ENCODE results near the gene CTPS1. TPM values are rescaled to one million over a fixed set of nuclear protein-coding genes. Genes with fewer than 3 reads are reported as not detected.

Gene CTPS1
- total RNA-seq, 1 experiment from 2014 or later = 91.9 TPM

GRCh38 chr1:41013024-41013423, 33.5 kb downstream of the CTPS1 start:
- Histone ChIP-seq H3K4me1 (replicated peaks; ENCODE audit: insufficient read depth) (no peaks in the 10 kb centered on the region), H3K4me3 (no peak overlapping the region), H3K27ac (no peak overlapping the region), H3K9me2 (ENCODE audit: insufficient read depth) (no peaks in the 10 kb centered on the region), H2AFZ (no peak overlapping the region), H3K27me3 (ENCODE audit: insufficient read depth, low read depth) (no peaks in the 10 kb centered on the region), H3K9me3 (ENCODE audit: insufficient read depth, low read depth) (no peaks in the 10 kb centered on the region), H3K4me2 (no peak overlapping the region), H3F3A (ENCODE audit: insufficient read depth, low read depth) (peaks cover 8% of the 10 kb centered on the region; the same call in 1 of the 2 replicates), H3K36me3 (ENCODE audit: low read depth) (peaks cover 30% of the 10 kb centered on the region; the same call in 1 of the 2 replicates), H3K79me2 (ENCODE audit: low read depth) (no peaks in the 10 kb centered on the region), H4K20me1 (ENCODE audit: insufficient read depth) (peaks cover 8% of the 10 kb centered on the region)
- ChIA-PET CTCF (no interaction called here), POLR2A (ENCODE audit: unreplicated experiment) (no interaction called here)
- no peak for TF ChIP-seq CTCF (conservative IDR thresholded peaks at IDR 0.05)
- no peak for TF ChIP-seq EZH2 (IDR thresholded peaks at IDR 0.05; ENCODE audit: low read depth)
- no TSS peak for BruUV-seq (replicated peaks)
- no peak for DNase-seq
- intact Hi-C loops (cut with micrococcal nuclease; ENCODE audit: unreplicated experiment) = no loop called here

- peaks cover 22% of the 10 kb centered on the region; the same call in 1 of the 2 replicates for H3K36me3 ChIP-seq (ENCODE audit: low read depth)
- H2AFZ ChIP-seq = no peak overlapping the region
- H3K4me2 ChIP-seq = no peak overlapping the region
- no peaks in the 10 kb centered on the region for H3K9me3 ChIP-seq (ENCODE audit: insufficient read depth, low read depth)
- H3K27me3 ChIP-seq (ENCODE audit: insufficient read depth, low read depth) = no peaks in the 10 kb centered on the region
- DNase-seq = no peak
- H4K20me1 ChIP-seq (ENCODE audit: insufficient read depth) = peaks cover 8% of the 10 kb centered on the region; the same call in 1 of the 2 replicates
- TF ChIP-seq EZH2 (IDR thresholded peaks at IDR 0.05; ENCODE audit: low read depth) = no peak
- TF ChIP-seq CTCF (conservative IDR thresholded peaks at IDR 0.05) = no peak
- POLR2A ChIA-PET (ENCODE audit: unreplicated experiment) = interaction anchor here (0.6 kb wide), 1 partner anchor 88 kb away, joined by 5 read pairs; no protein-coding TSS in a partner anchor
- H3F3A ChIP-seq (ENCODE audit: insufficient read depth, low read depth) = peaks cover 3% of the 10 kb centered on the region; the same call in 1 of the 2 replicates
- no peak overlapping the region for H3K4me3 ChIP-seq
- no peaks in the 10 kb centered on the region for H3K4me1 ChIP-seq (replicated peaks; ENCODE audit: insufficient read depth)
- no peak overlapping the region for H3K27ac ChIP-seq
- intact Hi-C loops (cut with micrococcal nuclease; ENCODE audit: unreplicated experiment) = no loop called here
- H3K9me2 ChIP-seq (ENCODE audit: insufficient read depth) = no peaks in the 10 kb centered on the region
- CTCF ChIA-PET = no interaction called here
- no peaks in the 10 kb centered on the region for H3K79me2 ChIP-seq (ENCODE audit: low read depth)
- BruUV-seq (replicated peaks) = no TSS peak
Observed at GRCh38 chr1:41013796-41014195, 34.3 kb downstream of the CTPS1 start.

GRCh38 chr1:41014871-41015270, 35.4 kb downstream of the CTPS1 start:
- ChIA-PET POLR2A (ENCODE audit: unreplicated experiment) (no interaction called here), CTCF (no interaction called here)
- TF ChIP-seq EZH2 (IDR thresholded peaks at IDR 0.05; ENCODE audit: low read depth) (no peak), CTCF (conservative IDR thresholded peaks at IDR 0.05) (no peak)
- H3K27ac ChIP-seq = no peak overlapping the region
- H3K4me1 ChIP-seq (replicated peaks; ENCODE audit: insufficient read depth) = no peaks in the 10 kb centered on the region
- intact Hi-C loops (cut with micrococcal nuclease; ENCODE audit: unreplicated experiment) = no loop called here
- no peaks in the 10 kb centered on the region for H3K27me3 ChIP-seq (ENCODE audit: insufficient read depth, low read depth)
- peaks cover 5% of the 10 kb centered on the region; the same call in 1 of the 2 replicates for H4K20me1 ChIP-seq (ENCODE audit: insufficient read depth)
- H3K9me3 ChIP-seq (ENCODE audit: insufficient read depth, low read depth) = no peaks in the 10 kb centered on the region
- H3K4me3 ChIP-seq = no peak overlapping the region
- no peaks in the 10 kb centered on the region for H3K79me2 ChIP-seq (ENCODE audit: low read depth)
- peaks cover 18% of the 10 kb centered on the region; the same call in 1 of the 2 replicates for H3K36me3 ChIP-seq (ENCODE audit: low read depth)
- H3F3A ChIP-seq (ENCODE audit: insufficient read depth, low read depth) = no peaks in the 10 kb centered on the region; the same call in 1 of the 2 replicates
- no peak for DNase-seq
- BruUV-seq (replicated peaks) = no TSS peak
- no peak overlapping the region for H3K4me2 ChIP-seq
- no peaks in the 10 kb centered on the region for H3K9me2 ChIP-seq (ENCODE audit: insufficient read depth)
- H2AFZ ChIP-seq = no peak overlapping the region
